T-cell (primary cell): ENCODE results near the gene SLC25A38. TPM values are rescaled to one million over a fixed set of nuclear protein-coding genes. Genes with fewer than 3 reads are reported as not detected.
"Not testable (repeated sequence)": the region's sequence is repeated elsewhere in the genome, so short reads cannot be mapped to it uniquely, and the experiment has no call there.

Experiments
- ATAC-seq, 4 experiments: fragments of 200-7000 bp in 3 of 4; fragments of 150-1000 bp in 1 of 4; cut with Tn5 transposase; replicated peaks in 1 of 4; 1 replicate in 3 of 4; 2 replicates in 1 of 4; pipeline ENCODE4 v1.10.0; 2021; ENCODE audit warnings: moderate library complexity in 3 of 4, mild to moderate bottlenecking in 2 of 4, moderate number of reproducible peaks in 1 of 4
- CTCF ChIA-PET, 2 donors: fragments of 300-600 bp; sonication (Branson Sonifier 250); formaldehyde crosslinking; loops; one replicate each; lab custom pipeline; 2022; ENCODE audit warnings: antibody characterized with exemption in 2 of 2; lab: Charles Lee
- POLR2A ChIA-PET, 2 donors: fragments of 300-600 bp; sonication (Branson Sonifier 250); formaldehyde crosslinking; loops; one replicate each; lab custom pipeline; 2022; ENCODE audit warnings: antibody characterized with exemption in 2 of 2; lab: Charles Lee
- DNase-seq, 35 experiments: peaks; one replicate each; pipeline versions ENCODE4 v3.0.0 to v3.0.0-alpha.2; 2013 to 2023
- H3K27ac ChIP-seq: one replicate; pipeline ENCODE4 v1.5.1; 2013; ENCODE audit warnings: low read length
- H3K27me3 ChIP-seq, 2 experiments: replicated peaks in 1 of 2; 1 replicate in 1 of 2; 2 replicates in 1 of 2; pipeline versions ENCODE4 v1.6.1 to v1.7.0; 2013; ENCODE audit warnings: low read length in 1 of 2, mixed read lengths in 1 of 2; ENCODE audit not compliant: control insufficient read depth in 2 of 2, insufficient read depth in 2 of 2; ENCODE audit errors: extremely low read depth in 1 of 2
- H3K36me3 ChIP-seq, 2 donors: 1 replicate in 1 of 2; 2 replicates in 1 of 2; pipeline versions ENCODE4 v1.6.1 to v1.7.0; 2013; ENCODE audit warnings: low read length in 1 of 2; ENCODE audit not compliant: control insufficient read depth in 2 of 2, insufficient read depth in 1 of 2; ENCODE audit errors: extremely low read depth in 1 of 2
- H3K4me1 ChIP-seq, 2 experiments: 1 replicate in 1 of 2; 2 replicates in 1 of 2; pipeline versions ENCODE4 v1.6.1 to v1.7.0; 2013; ENCODE audit warnings: low read length in 2 of 2, mixed read lengths in 1 of 2; ENCODE audit not compliant: insufficient read depth in 2 of 2, control insufficient read depth in 1 of 2; ENCODE audit errors: extremely low read depth in 1 of 2
- H3K4me3 ChIP-seq, 2 donors: 1 replicate in 1 of 2; 2 replicates in 1 of 2; pipeline versions ENCODE4 v1.5.1 to v1.7.0; 2013; ENCODE audit warnings: mild to moderate bottlenecking in 2 of 2, low read length in 1 of 2, moderate library complexity in 1 of 2; ENCODE audit not compliant: control insufficient read depth in 1 of 2; ENCODE audit errors: extremely low read depth in 1 of 2
- H3K9me3 ChIP-seq: 2 replicates; pipeline ENCODE4 v1.7.0; 2013
- H3K27ac Mint-ChIP-seq, 2 donors: one replicate each; pipeline ENCODE4 v1.8.0; 2020 to 2021; ENCODE audit warnings: mild to moderate bottlenecking in 2 of 2, mixed read lengths in 2 of 2
- H3K27me3 Mint-ChIP-seq, 2 donors: one replicate each; pipeline ENCODE4 v1.8.0; 2021 to 2022; ENCODE audit warnings: mixed read lengths in 2 of 2
- H3K36me3 Mint-ChIP-seq: one replicate; pipeline ENCODE4 v1.8.0; 2021; ENCODE audit warnings: mixed read lengths
- H3K4me1 Mint-ChIP-seq, 3 donors: one replicate each; pipeline ENCODE4 v1.8.0; 2020 to 2022; ENCODE audit warnings: mixed read lengths in 3 of 3, mild to moderate bottlenecking in 1 of 3
- H3K4me3 Mint-ChIP-seq, 3 donors: one replicate each; pipeline ENCODE4 v1.8.0; 2020 to 2022; ENCODE audit warnings: mild to moderate bottlenecking in 3 of 3, mixed read lengths in 3 of 3, moderate library complexity in 3 of 3
- H3K9me3 Mint-ChIP-seq, 3 donors: one replicate each; pipeline ENCODE4 v1.8.0; 2020 to 2022; ENCODE audit warnings: mixed read lengths in 3 of 3
- WGBS: methylation state at CpG from one replicate; pipeline ENCODE4 v1.1.5; 2013; ENCODE audit warnings: missing lambda C conversion rate; ENCODE audit not compliant: insufficient coverage; 5-methylcytosine and 5-hydroxymethylcytosine counted together
- total RNA-seq, 35 experiments: library from RNA in 6 of 35; stranded (reverse) in 6 of 35; fragments of 120-200 nt in 1 of 35; gene quantifications; one replicate each; pipeline versions ENCODE4 v1.2.1 to v1.2.4 and lab custom pipeline; 2013 to 2026

SLC25A38 gene
- total RNA-seq, 5 donors from 2014 or later (not counting 1 experiment from before 2014, with no cell fraction given), result 40.2 to 53.6 (median 46.5) TPM

DNA sequence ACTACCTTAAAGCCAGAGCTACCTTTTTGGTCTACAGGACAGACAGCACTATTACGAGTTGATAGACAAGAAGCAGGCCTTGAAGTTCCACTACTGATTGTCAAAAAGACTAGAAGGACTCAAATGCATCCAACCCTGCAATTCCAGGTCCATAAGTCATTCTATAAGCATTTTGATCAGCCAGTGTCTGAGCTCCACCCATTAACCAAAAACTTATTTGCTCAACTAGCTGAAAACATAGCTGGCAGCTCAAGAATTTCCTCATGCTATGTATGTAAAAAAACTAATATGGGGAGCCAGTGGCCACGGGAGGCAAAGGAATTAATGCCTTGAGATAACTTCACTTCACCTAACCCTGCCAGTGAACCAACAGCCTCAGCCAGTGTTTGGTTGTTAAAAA is 32.0 kb upstream of the SLC25A38 start:
- H3K36me3 Mint-ChIP-seq, H3K36me3 ChIP-seq, H3K4me3 Mint-ChIP-seq, H3K9me3 Mint-ChIP-seq, POLR2A ChIA-PET, H3K27me3 ChIP-seq, H3K27ac ChIP-seq, DNase-seq, H3K4me3 ChIP-seq, ATAC-seq, H3K9me3 ChIP-seq, H3K27me3 Mint-ChIP-seq, CTCF ChIA-PET: not testable (repeated sequence)
- Mint-ChIP-seq H3K27ac (peak overlapping the region; percentile 56 to 60), H3K4me1 (peaks cover 30 to 36% (median 30%) of the 10 kb centered on the region in 3 donors)
- WGBS, result 82% methylated on average over 1 of the region's 2 CpGs
- peaks cover 9 to 29% of the 10 kb centered on the region in 2 experiments for H3K4me1 ChIP-seq

DNA sequence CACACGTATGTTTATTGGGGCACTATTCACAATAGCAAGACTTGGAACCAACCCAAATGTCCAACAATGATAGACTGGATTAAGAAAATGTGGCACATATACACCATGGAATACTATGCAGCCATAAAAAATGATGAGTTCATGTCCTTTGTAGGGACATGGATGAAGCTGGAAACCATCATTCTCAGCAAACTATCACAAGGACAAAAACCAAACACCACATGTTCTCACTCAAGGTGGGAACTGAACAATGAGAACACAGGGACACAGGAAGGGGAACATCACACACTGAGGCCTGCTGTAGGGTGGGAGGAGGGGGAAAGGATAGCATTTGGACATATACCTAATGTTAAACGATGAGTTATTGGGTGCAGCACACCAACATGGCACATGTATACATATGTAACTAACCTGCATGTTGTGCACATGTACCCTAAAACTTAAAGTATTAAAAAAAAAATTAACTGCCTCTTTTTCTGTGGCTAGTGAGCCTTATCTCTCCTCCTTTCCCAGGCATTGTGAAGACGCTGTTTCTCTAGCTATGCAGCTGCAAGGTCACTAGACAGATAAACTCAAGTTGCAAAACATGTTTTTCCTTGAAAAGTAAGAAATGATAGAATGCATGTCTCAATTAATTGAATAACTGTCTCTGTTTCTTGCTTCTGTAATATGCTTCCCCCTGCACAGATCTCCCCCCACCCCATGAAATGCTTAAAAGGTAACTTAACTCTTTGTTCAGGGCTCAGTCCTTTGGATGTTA is 29.8 kb upstream of the SLC25A38 start:
- H3K4me1 ChIP-seq, result peaks cover 11 to 21% of the 10 kb centered on the region in 2 experiments
- ATAC-seq, H3K27me3 Mint-ChIP-seq, H3K27ac ChIP-seq, POLR2A ChIA-PET, H3K36me3 ChIP-seq, H3K36me3 Mint-ChIP-seq, CTCF ChIA-PET, H3K27me3 ChIP-seq, H3K9me3 ChIP-seq, DNase-seq, H3K27ac Mint-ChIP-seq, H3K4me3 ChIP-seq, H3K9me3 Mint-ChIP-seq, H3K4me3 Mint-ChIP-seq: not testable (repeated sequence)
- H3K4me1 Mint-ChIP-seq, result peaks cover 22 to 28% (median 27%) of the 10 kb centered on the region in 3 donors
- WGBS, result no CpG with 5 or more reads among the region's 3 CpGs

DNA sequence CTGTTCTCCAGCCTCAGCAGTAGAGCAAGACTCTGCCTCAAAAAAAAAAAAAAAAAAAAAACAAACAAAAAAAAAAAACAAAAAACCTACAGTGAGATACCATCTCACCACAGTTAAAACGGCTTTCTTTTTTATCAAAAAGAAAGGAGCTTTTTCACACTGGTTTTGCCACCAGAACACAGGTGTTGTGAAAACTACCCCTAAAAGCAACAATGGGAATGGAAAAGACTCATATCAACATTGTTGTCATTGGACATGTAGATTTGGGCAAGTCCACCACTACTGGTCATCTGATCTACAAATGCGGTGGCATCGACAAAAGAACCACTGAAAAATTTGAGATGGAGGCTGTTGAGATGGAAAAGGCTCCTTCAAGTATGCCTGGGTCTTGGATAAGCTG is 24.8 kb upstream of the SLC25A38 start:
- DNase-seq (peak in 1 of 35 experiments; percentile 41), ATAC-seq (no peak)
- POLR2A ChIA-PET, result interaction anchor here (0.5 to 0.6 kb wide), 2 partner anchors 18 to 265 kb away, joined by 3 read pairs; no protein-coding TSS in a partner anchor
- H3K9me3 ChIP-seq, result no peaks in the 10 kb centered on the region
- Mint-ChIP-seq H3K4me1 (peaks cover 46 to 54% (median 47%) of the 10 kb centered on the region in 3 donors), H3K4me3 (peak overlapping the region in 1 of 3 donors; percentile 46), H3K9me3 (no peaks in the 10 kb centered on the region), H3K27ac (peak overlapping the region in 1 of 2 donors; percentile 8), H3K27me3 (peaks cover 0 to 3% of the 10 kb centered on the region in 2 donors), H3K36me3 (no peaks in the 10 kb centered on the region)
- no peak overlapping the region for H3K27ac ChIP-seq
- no peak overlapping the region for H3K4me3 ChIP-seq
- H3K36me3 ChIP-seq, result no peaks in the 10 kb centered on the region
- peaks cover 26 to 36% of the 10 kb centered on the region in 2 experiments for H3K4me1 ChIP-seq
- CTCF ChIA-PET, result interaction anchor here in 1 of 2 donors (0.6 to 1.1 kb wide), 5 partner anchors 20 to 1319 kb away, joined by 3 read pairs; no protein-coding TSS in a partner anchor
- WGBS, result 67% methylated on average over 2 of the region's 3 CpGs
- H3K27me3 ChIP-seq, result no peaks in the 10 kb centered on the region

DNA sequence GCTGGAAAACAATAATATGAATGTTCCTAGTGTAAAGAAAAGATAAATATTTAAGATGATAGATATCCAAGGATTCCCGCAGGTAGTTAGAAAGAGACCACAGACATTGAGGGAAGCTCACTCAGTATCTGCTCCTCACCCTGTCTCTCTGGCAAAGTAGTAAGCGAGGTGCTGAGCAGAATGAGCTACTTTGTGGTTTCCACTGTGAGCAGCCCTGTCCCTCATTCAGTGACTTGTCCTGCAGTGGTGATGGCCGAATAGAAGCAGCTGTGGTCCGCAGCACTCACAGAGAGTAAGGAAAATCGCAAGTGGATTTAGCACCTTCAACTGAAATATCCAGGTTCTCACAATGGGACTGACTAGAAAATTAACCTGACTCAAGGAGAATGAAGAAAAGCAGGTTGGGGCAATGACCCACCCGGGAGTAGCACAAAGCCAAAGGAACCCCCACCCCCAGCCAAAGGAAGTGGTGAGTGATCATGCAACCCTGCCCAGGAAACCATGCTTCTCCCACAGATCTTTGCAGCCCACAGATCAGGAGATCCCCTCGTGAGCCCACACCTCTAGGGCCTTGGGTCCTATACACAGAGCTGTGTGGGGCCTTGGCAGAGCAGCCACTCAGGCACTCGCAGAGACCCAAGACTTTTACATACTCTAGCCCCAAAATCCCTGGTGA is 21.8 kb upstream of the SLC25A38 start:
- peak in 31 of 35 experiments; percentile 16 to 66 (median 38) for DNase-seq
- Histone ChIP-seq H3K36me3 (no peaks in the 10 kb centered on the region), H3K4me1 (peaks cover 26 to 36% of the 10 kb centered on the region in 2 experiments), H3K27ac (peak overlapping the region; percentile 50), H3K27me3 (no peaks in the 10 kb centered on the region), H3K4me3 (peak overlapping the region in 1 of 2 donors; percentile 44), H3K9me3 (no peaks in the 10 kb centered on the region)
- Mint-ChIP-seq H3K4me1 (peaks cover 46 to 64% (median 54%) of the 10 kb centered on the region in 3 donors), H3K9me3 (no peaks in the 10 kb centered on the region), H3K4me3 (peak overlapping the region; percentile 10 to 61 (median 13)), H3K27me3 (no peaks in the 10 kb centered on the region), H3K27ac (peak overlapping the region; percentile 76 to 84), H3K36me3 (no peaks in the 10 kb centered on the region)
- ATAC-seq, result peak; percentile 80 to 95 (median 88)
- ChIA-PET POLR2A (no interaction called here), CTCF (interaction anchor here in 1 of 2 donors (0.9 kb wide), 1 partner anchor 73 kb away, joined by 3 read pairs; no protein-coding TSS in a partner anchor)
- WGBS, result 30% methylated on average over 6 of the region's 8 CpGs

DNA sequence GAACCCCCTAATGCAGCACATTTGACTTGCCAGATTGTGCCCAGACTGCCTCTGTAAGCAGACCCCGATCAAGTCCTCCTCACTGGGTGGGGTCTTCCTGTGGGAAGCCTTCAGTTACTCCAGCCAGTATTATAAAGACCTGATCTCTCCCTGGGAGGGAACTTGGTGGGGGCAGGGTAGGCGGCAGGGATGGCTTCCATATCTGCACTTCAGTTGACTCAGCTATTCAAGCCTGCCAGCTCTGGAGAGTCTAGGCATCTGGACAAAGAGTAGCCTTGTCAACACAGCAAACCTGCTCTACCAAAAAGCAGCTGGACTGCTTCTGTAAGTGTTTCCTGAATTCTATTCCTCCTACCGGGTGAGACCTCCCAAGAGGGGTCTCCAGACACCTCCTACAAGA is 21.0 kb upstream of the SLC25A38 start:
- peak overlapping the region in 1 of 2 donors; percentile 44 for H3K4me3 ChIP-seq
- CTCF ChIA-PET, result no interaction called here
- ATAC-seq (peak in 1 of 4 experiments; percentile 9), DNase-seq (no peak)
- Mint-ChIP-seq H3K27me3 (no peaks in the 10 kb centered on the region), H3K27ac (peak overlapping the region in 1 of 2 donors; percentile 76), H3K36me3 (no peaks in the 10 kb centered on the region), H3K4me3 (peak overlapping the region in 1 of 3 donors; percentile 61), H3K9me3 (no peaks in the 10 kb centered on the region), H3K4me1 (peaks cover 45 to 61% (median 52%) of the 10 kb centered on the region in 3 donors)
- no peaks in the 10 kb centered on the region for H3K36me3 ChIP-seq
- no peaks in the 10 kb centered on the region for H3K9me3 ChIP-seq
- peak overlapping the region; percentile 50 for H3K27ac ChIP-seq
- H3K27me3 ChIP-seq, result no peaks in the 10 kb centered on the region
- 70% methylated on average over 2 of the region's 3 CpGs for WGBS
- POLR2A ChIA-PET, result no interaction called here
- peaks cover 26 to 36% of the 10 kb centered on the region in 2 experiments for H3K4me1 ChIP-seq

DNA sequence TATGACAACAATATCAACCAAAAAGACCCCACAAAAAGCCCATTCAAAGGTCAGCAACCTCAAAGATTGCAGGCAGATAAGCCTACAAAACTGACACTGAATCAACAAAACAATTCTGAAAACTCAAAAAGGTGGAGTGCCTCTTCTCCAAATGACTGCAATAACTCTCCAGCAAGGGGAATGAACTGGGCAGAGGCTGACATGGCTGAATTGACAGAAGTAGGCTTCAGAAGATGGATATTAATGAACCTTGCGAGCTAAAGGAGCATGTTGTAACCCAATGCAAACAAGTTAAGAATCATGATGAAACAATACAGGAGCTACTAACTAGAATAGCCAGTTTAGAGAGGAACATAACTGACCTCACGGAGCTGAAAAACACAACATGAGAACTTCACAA is 20.4 kb upstream of the SLC25A38 start:
- ChIA-PET POLR2A (no interaction called here), CTCF (no interaction called here)
- no peaks in the 10 kb centered on the region for H3K27me3 Mint-ChIP-seq
- no peaks in the 10 kb centered on the region for H3K27me3 ChIP-seq
- peaks cover 39 to 55% (median 45%) of the 10 kb centered on the region in 3 donors for H3K4me1 Mint-ChIP-seq
- H3K36me3 ChIP-seq, result no peaks in the 10 kb centered on the region
- peak overlapping the region in 1 of 3 donors; percentile 61 for H3K4me3 Mint-ChIP-seq
- no peak overlapping the region for H3K27ac ChIP-seq
- no peaks in the 10 kb centered on the region for H3K36me3 Mint-ChIP-seq
- WGBS, result 100% methylated on average over 2 of the region's 2 CpGs
- no peak overlapping the region for H3K4me3 ChIP-seq
- H3K4me1 ChIP-seq, result peaks cover 24 to 35% of the 10 kb centered on the region in 2 experiments
- ATAC-seq (no peak), DNase-seq (no peak)
- no peak overlapping the region for H3K27ac Mint-ChIP-seq
- no peaks in the 10 kb centered on the region for H3K9me3 Mint-ChIP-seq
- H3K9me3 ChIP-seq, result no peaks in the 10 kb centered on the region
